Neural progenitor cell (in vitro differentiated cells): ENCODE results near the gene CPA1.

Source experiments
- EZH2 ChIP-seq: fragments of 200-600 bp; sonication (generic); IDR thresholded peaks from 2 replicates; pipeline ENCODE4 v1.6.1; 2017; ENCODE audit warnings: antibody characterized with exemption, mild to moderate bottlenecking, moderate library complexity
- EZH2phosphoT487 ChIP-seq: fragments of 200-600 bp; sonication (generic); IDR thresholded peaks from 2 replicates; pipeline ENCODE4 v1.6.1; 2017; ENCODE audit warnings: antibody characterized with exemption
- TF ChIP-seq, protein P1 (sequence below): fragments of 200-600 bp; sonication (generic); IDR thresholded peaks from 2 replicates; pipeline ENCODE4 v1.5.1; 2017; ENCODE audit warnings: antibody characterized with exemption, mild to moderate bottlenecking

DNA sequence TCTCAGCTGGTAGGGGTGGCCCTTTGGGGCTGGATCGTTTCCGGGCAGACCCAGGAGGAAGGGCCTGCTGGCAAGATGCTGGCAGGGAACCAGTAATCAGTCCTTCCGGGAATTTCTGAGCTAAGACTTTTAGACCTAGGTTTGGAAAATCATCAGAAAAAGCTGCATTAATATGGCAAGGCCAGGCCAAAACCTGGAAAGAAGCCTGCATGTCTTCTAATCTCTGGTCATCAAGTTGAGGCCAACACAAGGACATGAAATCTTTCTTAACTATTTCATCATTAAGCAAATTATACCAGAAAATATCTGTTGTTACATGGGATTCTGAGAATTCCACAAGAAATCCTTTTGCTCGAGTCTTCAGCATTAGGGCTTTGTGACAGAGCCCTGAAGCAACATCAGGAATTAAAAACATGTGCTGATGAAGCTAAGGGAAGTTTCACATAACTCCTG is 19.9 kb downstream of the CPA1 start:
- TF ChIP-seq EZH2 (no peak), EZH2phosphoT487 (no peak)
- TF ChIP-seq, protein P1, sequence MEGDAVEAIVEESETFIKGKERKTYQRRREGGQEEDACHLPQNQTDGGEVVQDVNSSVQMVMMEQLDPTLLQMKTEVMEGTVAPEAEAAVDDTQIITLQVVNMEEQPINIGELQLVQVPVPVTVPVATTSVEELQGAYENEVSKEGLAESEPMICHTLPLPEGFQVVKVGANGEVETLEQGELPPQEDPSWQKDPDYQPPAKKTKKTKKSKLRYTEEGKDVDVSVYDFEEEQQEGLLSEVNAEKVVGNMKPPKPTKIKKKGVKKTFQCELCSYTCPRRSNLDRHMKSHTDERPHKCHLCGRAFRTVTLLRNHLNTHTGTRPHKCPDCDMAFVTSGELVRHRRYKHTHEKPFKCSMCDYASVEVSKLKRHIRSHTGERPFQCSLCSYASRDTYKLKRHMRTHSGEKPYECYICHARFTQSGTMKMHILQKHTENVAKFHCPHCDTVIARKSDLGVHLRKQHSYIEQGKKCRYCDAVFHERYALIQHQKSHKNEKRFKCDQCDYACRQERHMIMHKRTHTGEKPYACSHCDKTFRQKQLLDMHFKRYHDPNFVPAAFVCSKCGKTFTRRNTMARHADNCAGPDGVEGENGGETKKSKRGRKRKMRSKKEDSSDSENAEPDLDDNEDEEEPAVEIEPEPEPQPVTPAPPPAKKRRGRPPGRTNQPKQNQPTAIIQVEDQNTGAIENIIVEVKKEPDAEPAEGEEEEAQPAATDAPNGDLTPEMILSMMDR, result no peak
